A549 (cell line): ENCODE data around the gene KLHDC3. TPM values are rescaled to one million over a fixed set of nuclear protein-coding genes. Genes with fewer than 3 reads are reported as not detected.

Source experiments
- polyA plus RNA-seq, 4 experiments: library from polyadenylated mRNA; depleted of rRNA in 3 of 4; stranded (reverse); fragments of >200 nt; fragmentation: RNase III in 1 of 4; extraction: RNeasy Plus Mini Kit Qiagen cat#74134 plus additional on column Dnase treatment in 1 of 4; gene quantifications; 2 replicates in 3 of 4; 3 replicates in 1 of 4; pipeline ENCODE4 v1.2.3, GENCODE V29; 2011 to 2017

The KLHDC3 gene
- polyA plus RNA-seq, 2 of the 4 experiments (the other 2 are of a cell fraction) = 18.8 to 28.0 TPM

Other genes with a start within 250 kb of the KLHDC3 start
- gene BICRAL, start 232.2 kb upstream of the KLHDC3 start, polyA plus RNA-seq (2011; rRNA removed) = 8.6 and 9.0 TPM in 2 replicates
- gene BICRAL, start 232.2 kb upstream of the KLHDC3 start, polyA plus RNA-seq (2017; fragmentation: RNase III; extraction: RNeasy Plus Mini Kit Qiagen cat#74134 plus additional on column Dnase treatment) = 2.9 to 3.5 TPM (median 3.3 TPM) in 3 replicates
- gene RPL7L1, start 134.6 kb upstream of the KLHDC3 start, polyA plus RNA-seq (2011; rRNA removed) = 46.4 and 65.2 TPM in 2 replicates
- 82.5 to 101 TPM (median 84.1 TPM) in 3 replicates for gene RPL7L1, start 134.6 kb upstream of the KLHDC3 start, polyA plus RNA-seq (2017; fragmentation: RNase III; extraction: RNeasy Plus Mini Kit Qiagen cat#74134 plus additional on column Dnase treatment)
- gene PTCRA, start 98.2 kb upstream of the KLHDC3 start, polyA plus RNA-seq (2011; rRNA removed) = not detected in 2 replicates
- gene PTCRA, start 98.2 kb upstream of the KLHDC3 start, polyA plus RNA-seq (2017; fragmentation: RNase III; extraction: RNeasy Plus Mini Kit Qiagen cat#74134 plus additional on column Dnase treatment) = not detected in 3 replicates
- gene CNPY3, start 84.8 kb upstream of the KLHDC3 start, polyA plus RNA-seq (2011; rRNA removed) = 28.2 and 30.3 TPM in 2 replicates
- gene CNPY3, start 84.8 kb upstream of the KLHDC3 start, polyA plus RNA-seq (2017; fragmentation: RNase III; extraction: RNeasy Plus Mini Kit Qiagen cat#74134 plus additional on column Dnase treatment) = 31.9 to 39.4 TPM (median 38.5 TPM) in 3 replicates
- gene GNMT, start 53.5 kb upstream of the KLHDC3 start, polyA plus RNA-seq (2011; rRNA removed) = 0.12 TPM in 2 replicates
- gene GNMT, start 53.5 kb upstream of the KLHDC3 start, polyA plus RNA-seq (2017; fragmentation: RNase III; extraction: RNeasy Plus Mini Kit Qiagen cat#74134 plus additional on column Dnase treatment) = 0.23 to 0.32 TPM (median 0.31 TPM) in 3 replicates
- gene PEX6, start 35.1 kb upstream of the KLHDC3 start, polyA plus RNA-seq (2011; rRNA removed) = 4.6 TPM in 2 replicates
- 8.3 to 9.5 TPM (median 8.6 TPM) in 3 replicates for gene PEX6, start 35.1 kb upstream of the KLHDC3 start, polyA plus RNA-seq (2017; fragmentation: RNase III; extraction: RNeasy Plus Mini Kit Qiagen cat#74134 plus additional on column Dnase treatment)
- gene PPP2R5D, start 29.7 kb upstream of the KLHDC3 start, polyA plus RNA-seq (2011; rRNA removed) = 34.6 and 41.6 TPM in 2 replicates
- gene PPP2R5D, start 29.7 kb upstream of the KLHDC3 start, polyA plus RNA-seq (2017; fragmentation: RNase III; extraction: RNeasy Plus Mini Kit Qiagen cat#74134 plus additional on column Dnase treatment) = 25.8 to 26.5 TPM (median 26.0 TPM) in 3 replicates
- gene MEA1, start 303 bp upstream of the KLHDC3 start, polyA plus RNA-seq (2011; rRNA removed) = 58.6 and 63.4 TPM in 2 replicates
- gene MEA1, start 303 bp upstream of the KLHDC3 start, polyA plus RNA-seq (2017; fragmentation: RNase III; extraction: RNeasy Plus Mini Kit Qiagen cat#74134 plus additional on column Dnase treatment) = 90.1 to 94.3 TPM (median 92.8 TPM) in 3 replicates
- gene RRP36, start 7.4 kb downstream of the KLHDC3 start, polyA plus RNA-seq (2011; rRNA removed) = 51.9 and 52.3 TPM in 2 replicates
- 54.0 to 56.2 TPM (median 55.7 TPM) in 3 replicates for gene RRP36, start 7.4 kb downstream of the KLHDC3 start, polyA plus RNA-seq (2017; fragmentation: RNase III; extraction: RNeasy Plus Mini Kit Qiagen cat#74134 plus additional on column Dnase treatment)
- 12.1 and 14.6 TPM in 2 replicates for gene CUL7, start 39.6 kb downstream of the KLHDC3 start, polyA plus RNA-seq (2011; rRNA removed)
- gene CUL7, start 39.6 kb downstream of the KLHDC3 start, polyA plus RNA-seq (2017; fragmentation: RNase III; extraction: RNeasy Plus Mini Kit Qiagen cat#74134 plus additional on column Dnase treatment) = 8.1 to 10.6 TPM (median 10.0 TPM) in 3 replicates
- 20.9 and 33.7 TPM in 2 replicates for gene MRPL2, start 45.2 kb downstream of the KLHDC3 start, polyA plus RNA-seq (2011; rRNA removed)
- 50.9 to 55.6 TPM (median 51.9 TPM) in 3 replicates for gene MRPL2, start 45.2 kb downstream of the KLHDC3 start, polyA plus RNA-seq (2017; fragmentation: RNase III; extraction: RNeasy Plus Mini Kit Qiagen cat#74134 plus additional on column Dnase treatment)
- 8.4 and 10.0 TPM in 2 replicates for gene KLC4, start 45.4 kb downstream of the KLHDC3 start, polyA plus RNA-seq (2011; rRNA removed)
- gene KLC4, start 45.4 kb downstream of the KLHDC3 start, polyA plus RNA-seq (2017; fragmentation: RNase III; extraction: RNeasy Plus Mini Kit Qiagen cat#74134 plus additional on column Dnase treatment) = 7.7 to 11.8 TPM (median 9.9 TPM) in 3 replicates
- gene PTK7, start 62.1 kb downstream of the KLHDC3 start, polyA plus RNA-seq (2011; rRNA removed) = 2.8 and 3.4 TPM in 2 replicates
- 4.5 to 5.7 TPM (median 5.6 TPM) in 3 replicates for gene PTK7, start 62.1 kb downstream of the KLHDC3 start, polyA plus RNA-seq (2017; fragmentation: RNase III; extraction: RNeasy Plus Mini Kit Qiagen cat#74134 plus additional on column Dnase treatment)
- 16.2 and 16.7 TPM in 2 replicates for gene SRF, start 157.0 kb downstream of the KLHDC3 start, polyA plus RNA-seq (2011; rRNA removed)
- 14.0 to 15.7 TPM (median 14.2 TPM) in 3 replicates for gene SRF, start 157.0 kb downstream of the KLHDC3 start, polyA plus RNA-seq (2017; fragmentation: RNase III; extraction: RNeasy Plus Mini Kit Qiagen cat#74134 plus additional on column Dnase treatment)
- 11.0 and 11.3 TPM in 2 replicates for gene CUL9, start 167.9 kb downstream of the KLHDC3 start, polyA plus RNA-seq (2011; rRNA removed)
- gene CUL9, start 167.9 kb downstream of the KLHDC3 start, polyA plus RNA-seq (2017; fragmentation: RNase III; extraction: RNeasy Plus Mini Kit Qiagen cat#74134 plus additional on column Dnase treatment) = 10.9 to 12.7 TPM (median 12.5 TPM) in 3 replicates
- 51.4 and 63.2 TPM in 2 replicates for gene DNPH1, start 215.2 kb downstream of the KLHDC3 start, polyA plus RNA-seq (2011; rRNA removed)
- gene DNPH1, start 215.2 kb downstream of the KLHDC3 start, polyA plus RNA-seq (2017; fragmentation: RNase III; extraction: RNeasy Plus Mini Kit Qiagen cat#74134 plus additional on column Dnase treatment) = 77.5 to 82.0 TPM (median 80.2 TPM) in 3 replicates
- 0.03 TPM in 1 of 2 replicates, not detected in the other for gene TTBK1, start 229.2 kb downstream of the KLHDC3 start, polyA plus RNA-seq (2011; rRNA removed)
- 0.04 to 0.05 TPM (median 0.04 TPM) in 3 replicates for gene TTBK1, start 229.2 kb downstream of the KLHDC3 start, polyA plus RNA-seq (2017; fragmentation: RNase III; extraction: RNeasy Plus Mini Kit Qiagen cat#74134 plus additional on column Dnase treatment)